H1 (cell line): ENCODE data around the gene OSBP2. TPM values are rescaled to one million over a fixed set of nuclear protein-coding genes. Genes with fewer than 3 reads are reported as not detected.

Experiments
- CTCF ChIA-PET: fragments of 300-600 bp; sonication (Branson Sonifier 250); formaldehyde crosslinking; loops from one replicate; lab custom pipeline; 2021; ENCODE audit not compliant: partially characterized antibody; lab: Charles Lee
- POLR2A ChIA-PET: fragments of 300-600 bp; sonication (Branson Sonifier 250); formaldehyde crosslinking; loops from one replicate; lab custom pipeline; 2021; ENCODE audit warnings: inconsistent platforms; ENCODE audit not compliant: partially characterized antibody; lab: Charles Lee
- DNase-seq, 2 experiments: peaks; one replicate each; pipeline versions ENCODE4 v3.0.0 to v3.0.0-alpha.2; 2010 to 2022; ENCODE audit warnings: low spot score in 2 of 2, low read depth in 1 of 2, mixed read lengths in 1 of 2
- FAIRE-seq: peaks from 2 replicates; lab custom pipeline; 2011; peaks lifted over from hg19 to GRCh38; lab: Jason Lieb, UNC
- H2AFZ ChIP-seq: 2 replicates; pipeline ENCODE4 v1.8.1; 2012; ENCODE audit warnings: low read length, inconsistent platforms
- H2AK5ac ChIP-seq: 2 replicates; pipeline ENCODE4 v1.6.1; 2013; ENCODE audit warnings: low read depth, low read length
- H2BK120ac ChIP-seq: replicated peaks from 2 replicates; pipeline ENCODE3; 2013; ENCODE audit warnings: low read depth, low read length, inconsistent platforms
- H2BK12ac ChIP-seq: 2 replicates; pipeline ENCODE4 v1.6.1; 2013; ENCODE audit warnings: low read depth, low read length
- H2BK15ac ChIP-seq: 2 replicates; pipeline ENCODE4 v1.6.1; 2013; ENCODE audit warnings: low read length
- H2BK20ac ChIP-seq: 2 replicates; pipeline ENCODE4 v1.6.1; 2013; ENCODE audit warnings: low read length
- H2BK5ac ChIP-seq: 2 replicates; pipeline ENCODE4 v1.6.1; 2013; ENCODE audit warnings: low read depth, low read length
- H3K14ac ChIP-seq: 2 replicates; pipeline ENCODE4 v1.6.1; 2013; ENCODE audit warnings: inconsistent platforms; ENCODE audit not compliant: insufficient read length
- H3K18ac ChIP-seq: 2 replicates; pipeline ENCODE4 v1.6.1; 2013; ENCODE audit warnings: low read length; ENCODE audit errors: extremely low read depth
- H3K23ac ChIP-seq: 2 replicates; pipeline ENCODE4 v1.6.1; 2013; ENCODE audit warnings: inconsistent platforms; ENCODE audit not compliant: insufficient read length
- H3K23me2 ChIP-seq: 2 replicates; pipeline ENCODE4 v1.6.1; 2013; ENCODE audit warnings: low read depth, low read length
- H3K27ac ChIP-seq: 2 replicates; pipeline ENCODE4 v1.6.1; 2011; ENCODE audit warnings: low read depth, low read length, inconsistent platforms
- H3K27me3 ChIP-seq, 4 experiments: replicated peaks in 1 of 4; 1 replicate in 1 of 4; 2 replicates in 3 of 4; pipeline versions ENCODE4 v1.6.1 to v1.8.1; 2011 to 2013; ENCODE audit warnings: low read length in 3 of 4, mild to moderate bottlenecking in 3 of 4, inconsistent platforms in 2 of 4, mixed read lengths in 2 of 4, moderate library complexity in 1 of 4; ENCODE audit not compliant: control insufficient read depth in 3 of 4, insufficient read depth in 3 of 4; ENCODE audit errors: extremely low read depth in 1 of 4
- H3K36me3 ChIP-seq, 4 experiments: 2 replicates each; pipeline versions ENCODE4 v1.6.1 to v1.8.1; 2011 to 2013; ENCODE audit warnings: mild to moderate bottlenecking in 4 of 4, low read length in 3 of 4, moderate library complexity in 2 of 4, control low read depth in 1 of 4, inconsistent platforms in 1 of 4; ENCODE audit not compliant: insufficient read depth in 4 of 4, control insufficient read depth in 2 of 4
- H3K4ac ChIP-seq: replicated peaks from 2 replicates; pipeline ENCODE3; 2013; ENCODE audit warnings: low read length, low read depth, mixed read lengths, inconsistent platforms; ENCODE audit not compliant: insufficient read length
- H3K4me1 ChIP-seq, 4 experiments: replicated peaks in 1 of 4; 1 replicate in 1 of 4; 2 replicates in 3 of 4; pipeline versions ENCODE4 v1.6.1 to v1.8.1; 2011 to 2013; ENCODE audit warnings: low read length in 3 of 4, inconsistent platforms in 2 of 4, mixed read lengths in 1 of 4; ENCODE audit not compliant: insufficient read depth in 4 of 4, control insufficient read depth in 3 of 4
- H3K4me2 ChIP-seq, 2 experiments: 2 replicates each; pipeline versions ENCODE4 v1.6.1 to v1.8.1; 2011 to 2013; ENCODE audit warnings: low read depth in 2 of 2, low read length in 2 of 2, control low read depth in 1 of 2, inconsistent platforms in 1 of 2, mild to moderate bottlenecking in 1 of 2; ENCODE audit not compliant: insufficient read depth in 1 of 2
- H3K4me3 ChIP-seq, 4 experiments: fragments of 200-600, 300-600 bp in 1 of 4; sonication (generic), shearing (Covaris generic), sonication (Bioruptor Twin) in 1 of 4; 2 replicates each; pipeline versions ENCODE4 v1.5.1 to v1.8.1; 2011 to 2016; ENCODE audit warnings: low read length in 4 of 4, low read depth in 3 of 4, control low read depth in 2 of 4, inconsistent platforms in 2 of 4, mild to moderate bottlenecking in 2 of 4, mixed read lengths in 1 of 4, moderate library complexity in 1 of 4; ENCODE audit not compliant: insufficient read depth in 2 of 4; ENCODE audit errors: extremely low read depth in 1 of 4
- H3K56ac ChIP-seq: replicated peaks from 2 replicates; pipeline ENCODE3; 2013; ENCODE audit warnings: low read depth, mild to moderate bottlenecking, mixed read lengths, low read length, inconsistent platforms; ENCODE audit not compliant: insufficient read length
- H3K79me1 ChIP-seq: 2 replicates; pipeline ENCODE4 v1.6.1; 2013; ENCODE audit warnings: low read depth, low read length, control low read depth
- H3K79me2 ChIP-seq, 2 experiments: 2 replicates each; pipeline versions ENCODE4 v1.6.1 to v1.8.1; 2012 to 2013; ENCODE audit warnings: low read length in 2 of 2, mild to moderate bottlenecking in 2 of 2, inconsistent platforms in 1 of 2; ENCODE audit not compliant: insufficient read depth in 2 of 2, control insufficient read depth in 1 of 2
- H3K9ac ChIP-seq, 4 experiments: replicated peaks in 1 of 4; 1 replicate in 1 of 4; 2 replicates in 3 of 4; pipeline versions ENCODE4 v1.6.1 to v1.8.1; 2011 to 2013; ENCODE audit warnings: low read depth in 3 of 4, low read length in 3 of 4, control low read depth in 2 of 4, mild to moderate bottlenecking in 2 of 4, moderate library complexity in 2 of 4, inconsistent platforms in 1 of 4; ENCODE audit errors: extremely low read depth in 1 of 4
- H3K9me3 ChIP-seq, 2 experiments: 2 replicates each; pipeline versions ENCODE4 v1.6.1 to v1.8.1; 2012 to 2013; ENCODE audit warnings: mild to moderate bottlenecking in 2 of 2, moderate library complexity in 2 of 2, control low read depth in 1 of 2, inconsistent platforms in 1 of 2, low read depth in 1 of 2, low read length in 1 of 2, mixed read lengths in 1 of 2; ENCODE audit not compliant: insufficient read depth in 2 of 2
- H4K20me1 ChIP-seq, 2 experiments: replicated peaks in 1 of 2; 2 replicates each; pipeline versions ENCODE3 to v1.8.1; 2011 to 2013; ENCODE audit warnings: inconsistent platforms in 2 of 2, low read length in 2 of 2, mild to moderate bottlenecking in 1 of 2; ENCODE audit not compliant: insufficient read depth in 2 of 2, control insufficient read depth in 1 of 2
- H4K5ac ChIP-seq: 2 replicates; pipeline ENCODE4 v1.6.1; 2013; ENCODE audit warnings: low read length, low read depth, mixed read lengths, inconsistent platforms; ENCODE audit not compliant: insufficient read length
- H4K8ac ChIP-seq: 2 replicates; pipeline ENCODE4 v1.8.0; 2013; ENCODE audit warnings: mild to moderate bottlenecking, moderate library complexity, low read length, inconsistent platforms; ENCODE audit not compliant: insufficient read depth; ENCODE audit errors: extremely low read depth
- H4K91ac ChIP-seq: replicated peaks from 2 replicates; pipeline ENCODE3; 2013; ENCODE audit warnings: low read length, mixed read lengths, inconsistent platforms; ENCODE audit not compliant: insufficient read length
- CREB1 ChIP-seq: IDR thresholded peaks from 2 replicates; pipeline ENCODE4 v1.6.1; 2012; ENCODE audit warnings: inconsistent platforms
- EGR1 ChIP-seq: IDR thresholded peaks from 2 replicates; pipeline ENCODE4 v1.6.1; 2011; ENCODE audit warnings: low read depth, low read length, borderline replicate concordance
- POLR2AphosphoS5 ChIP-seq: IDR thresholded peaks from 2 replicates; pipeline ENCODE4 v1.6.1; 2011; ENCODE audit warnings: low read depth, low read length
- RBBP5 ChIP-seq: IDR thresholded peaks from 2 replicates; pipeline ENCODE4 v1.7.1; 2012; ENCODE audit warnings: low read depth, mild to moderate bottlenecking, inconsistent platforms, low read length, moderate library complexity, borderline replicate concordance
- RXRA ChIP-seq: IDR thresholded peaks from 2 replicates; pipeline ENCODE4 v1.6.1; 2011; ENCODE audit warnings: low read depth, mild to moderate bottlenecking, low read length, moderate library complexity; ENCODE audit not compliant: insufficient read depth
- SAP30 ChIP-seq: fragments of 300-600 bp; sonication (generic); IDR thresholded peaks from 2 replicates; pipeline ENCODE4 v1.7.1; 2012; ENCODE audit warnings: low read length, moderate library complexity, mild to moderate bottlenecking, inconsistent platforms; ENCODE audit not compliant: insufficient read depth, insufficient replicate concordance
- SP4 ChIP-seq: IDR thresholded peaks from 2 replicates; pipeline ENCODE4 v1.6.1; 2012; ENCODE audit warnings: low read length, inconsistent platforms
- WGBS, 2 experiments: shearing (Covaris generic) in 1 of 2; methylation state at CpG; one replicate each; pipeline versions ENCODE4 v1.1.6 to v1.1.7; 2013 to 2015; ENCODE audit warnings: low lambda C conversion rate in 2 of 2, mixed read lengths in 2 of 2, inconsistent platforms in 1 of 2, low coverage in 1 of 2, missing lambda C conversion rate in 1 of 2; ENCODE audit not compliant: insufficient replicate concordance in 2 of 2, insufficient coverage in 1 of 2, insufficient read length in 1 of 2; ENCODE audit errors: extremely low coverage in 1 of 2, missing lambda C conversion rate in 1 of 2; 5-methylcytosine and 5-hydroxymethylcytosine counted together
- polyA plus RNA-seq, 7 experiments: library from polyadenylated mRNA; depleted of rRNA in 3 of 7; stranded (reverse) in 5 of 7; unstranded in 2 of 7; fragments of >200 nt in 5 of 7; fragments of 200-250 nt in 2 of 7; gene quantifications; 1 replicate in 5 of 7; 2 replicates in 1 of 7; 4 replicates in 1 of 7; pipeline versions ENCODE4 v1.2.1 to v1.2.3, GENCODE V29; 2011 to 2013; ENCODE audit warnings: missing spikeins in 2 of 7, mixed read lengths in 2 of 7
- total RNA-seq: library from RNA; stranded (reverse); fragmentation: NEBNext Ultra II Directional; extraction: Animal tissue kit (Norgen Biotek cat#: 25700); gene quantifications from 2 replicates; pipeline ENCODE4 v1.2.1, GENCODE V29; 2021

Gene OSBP2
- total and polyA plus RNA-seq, 2 of the 8 experiments (the other 6 are each of a cell fraction or from before 2014, with no cell fraction given): 3.4 to 3.7 TPM

- Histone ChIP-seq H3K4me1 (no peaks in the 10 kb centered on the region), H3K36me3 (peaks cover 47 to 89% (median 86%) of the 10 kb centered on the region in 4 experiments), H3K23ac (no peak overlapping the region), H3K18ac (no peak overlapping the region), H4K5ac (no peak overlapping the region), H4K91ac (no peak overlapping the region), H2BK5ac (no peak overlapping the region), H3K9me3 (no peaks in the 10 kb centered on the region), H3K56ac (no peak overlapping the region), H3K79me2 (no peaks in the 10 kb centered on the region; a peak in 1 of 4 replicates), H2AFZ (no peak overlapping the region), H3K4ac (no peak overlapping the region), H3K27me3 (no peaks in the 10 kb centered on the region), H2BK15ac (no peak overlapping the region), H2AK5ac (no peak overlapping the region), H2BK20ac (no peak overlapping the region), H3K4me3 (no peak overlapping the region), H2BK12ac (no peak overlapping the region), H3K14ac (no peak overlapping the region), H3K79me1 (peaks cover 5% of the 10 kb centered on the region), H3K9ac (no peak overlapping the region), H3K23me2 (no peaks in the 10 kb centered on the region), H3K27ac (no peak overlapping the region), H2BK120ac (no peak overlapping the region), H4K20me1 (peaks cover 6 to 14% of the 10 kb centered on the region in 2 experiments), H4K8ac (no peak overlapping the region), H3K4me2 (no peak overlapping the region)
- no peak for FAIRE-seq
- DNase-seq: no peak
- no peak for TF ChIP-seq EGR1
- TF ChIP-seq CREB1: no peak
- no peak for TF ChIP-seq POLR2AphosphoS5
- TF ChIP-seq SP4: no peak
- no peak for TF ChIP-seq RXRA
- no peak for TF ChIP-seq SAP30
- no peak for TF ChIP-seq RBBP5
- CTCF ChIA-PET: interaction anchor here (1.3 to 4.1 kb wide), 2 partner anchors 13 to 136 kb away, joined by 3 to 37 read pairs; no protein-coding TSS in a partner anchor
- 90% methylated on average over 3 of the region's 3 CpGs; no CpG with 5 or more reads in 1 of the 2 experiments for WGBS, 2 experiments
- POLR2A ChIA-PET: interaction anchor here (1.0 to 3.9 kb wide), 2 partner anchors 19 to 136 kb away, joined by 10 to 18 read pairs; partner anchors contain the start of genes MORC2 and TUG1
These were observed 254.3 kb downstream of the OSBP2 start for GRCh38 chr22:30948930-30949342.
